ENCODE data around the gene MAML3.

Gene MAML3

GRCh38 chr4:139826426-139826825, 327.6 kb downstream of the MAML3 start:
- DNase-seq, result no peak

DNA sequence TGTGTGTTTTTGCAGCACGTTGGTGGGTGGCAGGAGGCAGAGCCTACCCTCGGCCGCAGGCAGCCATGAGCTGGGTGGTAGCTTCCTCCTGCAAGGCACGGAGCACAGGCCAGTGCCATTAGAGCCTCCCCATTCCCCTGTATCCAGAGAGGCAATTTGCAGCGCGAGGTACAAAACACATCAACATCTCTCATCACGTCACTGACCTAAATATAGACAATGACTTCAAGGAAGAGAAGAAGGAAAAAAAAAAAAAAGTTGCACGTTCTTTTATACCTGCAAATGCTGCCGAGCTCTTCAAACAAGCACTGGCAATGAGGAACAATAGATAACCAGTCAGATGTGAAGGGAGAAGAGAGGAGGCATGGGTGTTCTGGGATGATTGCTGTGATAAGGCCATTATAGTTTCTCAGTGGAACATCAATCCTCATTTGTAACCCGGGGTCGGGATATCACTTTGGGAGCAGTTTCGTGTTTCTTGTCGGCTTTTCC, 328.4 kb downstream of the MAML3 start:
- DNase-seq, result no peak

DNA sequence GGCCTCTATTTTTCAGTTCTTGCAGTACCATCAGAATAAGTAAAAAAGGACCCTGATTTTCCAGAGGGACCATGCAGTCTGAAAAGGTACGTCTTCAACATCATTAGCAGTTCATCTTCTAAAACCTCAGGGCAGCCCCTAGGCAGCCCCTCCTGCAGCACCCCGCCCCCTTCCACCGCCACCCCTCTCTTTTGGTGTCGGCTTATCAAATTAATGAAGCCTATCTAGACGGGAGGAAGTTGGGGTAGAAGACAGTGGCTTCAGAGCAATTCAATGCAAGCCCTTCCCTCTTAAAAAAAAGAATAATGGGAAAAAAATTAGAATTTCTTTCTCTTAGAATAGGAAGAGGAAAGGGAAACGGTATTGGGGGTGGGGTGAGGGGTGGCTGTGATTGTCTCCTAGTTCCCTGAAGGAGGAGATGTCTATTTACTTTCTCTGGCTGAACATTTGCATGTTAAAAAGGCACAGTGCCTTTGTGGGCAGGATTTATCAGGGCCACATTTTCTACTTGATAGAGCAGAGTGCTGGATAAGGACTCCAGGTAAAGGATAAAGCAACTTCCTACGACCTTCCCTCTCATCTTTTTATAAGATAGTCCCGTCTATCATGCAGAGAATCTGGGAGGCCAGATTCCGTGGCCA, 329.0 kb downstream of the MAML3 start:
- DNase-seq, result no peak

DNA sequence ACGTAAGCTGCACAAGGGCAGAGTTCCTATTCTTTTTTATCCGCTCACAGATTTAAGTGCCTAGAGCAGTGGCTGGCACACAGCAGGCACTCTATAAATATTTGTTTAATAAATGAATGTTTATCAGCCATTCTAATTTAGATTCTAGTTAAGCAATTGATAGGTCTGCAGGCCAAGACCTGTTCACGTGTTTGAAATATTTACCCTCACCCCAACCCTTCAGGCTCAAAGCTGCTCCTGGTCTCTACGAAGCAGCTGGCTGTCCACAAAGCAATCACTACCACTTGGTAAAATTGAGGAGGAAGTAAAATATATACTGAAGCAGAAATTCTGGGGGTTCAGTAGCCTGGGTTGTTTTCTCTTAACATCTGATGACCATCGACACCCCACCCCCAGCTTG, 330.2 kb downstream of the MAML3 start:
- no peak for DNase-seq

GRCh38 chr4:139823345-139823744, 330.6 kb downstream of the MAML3 start:
- no peak for DNase-seq

DNA sequence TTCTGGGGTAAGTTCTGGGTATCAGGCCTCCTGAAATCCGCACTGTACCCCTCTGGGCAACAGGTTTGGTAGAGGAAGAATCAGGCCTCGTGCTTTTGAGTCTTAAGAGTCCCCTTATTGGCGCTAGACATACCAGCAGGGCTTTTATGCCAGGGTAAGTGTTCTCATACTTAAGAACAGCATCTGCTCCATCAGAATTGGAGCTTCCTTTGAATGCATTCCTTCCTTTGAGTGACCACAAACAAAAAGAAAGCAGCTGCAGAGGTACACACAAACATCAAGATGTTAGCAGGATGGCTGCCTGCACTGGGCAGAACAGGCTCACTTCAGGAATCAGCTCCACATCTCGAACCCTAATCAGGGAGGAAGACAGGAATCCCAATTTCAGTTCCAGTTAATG, 331.6 kb downstream of the MAML3 start:
- DNase-seq, result no peak

DNA sequence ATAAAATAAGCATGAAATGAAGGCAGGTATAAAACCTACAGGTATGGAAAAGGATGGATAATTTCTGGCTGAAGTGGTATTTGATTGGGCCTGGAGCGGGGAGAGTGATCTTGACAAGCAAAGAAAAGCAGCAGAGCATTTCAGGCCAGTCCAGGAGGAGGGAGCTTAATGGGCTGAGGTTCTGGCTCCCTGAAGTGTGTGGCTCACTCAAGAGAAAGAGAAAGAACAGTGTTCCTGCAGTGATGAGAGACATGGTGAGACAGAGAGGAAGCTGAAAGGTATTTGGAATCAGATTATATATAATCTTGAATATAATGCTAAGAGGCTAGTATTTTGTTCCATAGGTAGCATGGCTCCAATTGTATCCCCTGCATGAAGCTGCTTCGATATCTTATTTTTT, 334.9 kb downstream of the MAML3 start:
- DNase-seq, result no peak

DNA sequence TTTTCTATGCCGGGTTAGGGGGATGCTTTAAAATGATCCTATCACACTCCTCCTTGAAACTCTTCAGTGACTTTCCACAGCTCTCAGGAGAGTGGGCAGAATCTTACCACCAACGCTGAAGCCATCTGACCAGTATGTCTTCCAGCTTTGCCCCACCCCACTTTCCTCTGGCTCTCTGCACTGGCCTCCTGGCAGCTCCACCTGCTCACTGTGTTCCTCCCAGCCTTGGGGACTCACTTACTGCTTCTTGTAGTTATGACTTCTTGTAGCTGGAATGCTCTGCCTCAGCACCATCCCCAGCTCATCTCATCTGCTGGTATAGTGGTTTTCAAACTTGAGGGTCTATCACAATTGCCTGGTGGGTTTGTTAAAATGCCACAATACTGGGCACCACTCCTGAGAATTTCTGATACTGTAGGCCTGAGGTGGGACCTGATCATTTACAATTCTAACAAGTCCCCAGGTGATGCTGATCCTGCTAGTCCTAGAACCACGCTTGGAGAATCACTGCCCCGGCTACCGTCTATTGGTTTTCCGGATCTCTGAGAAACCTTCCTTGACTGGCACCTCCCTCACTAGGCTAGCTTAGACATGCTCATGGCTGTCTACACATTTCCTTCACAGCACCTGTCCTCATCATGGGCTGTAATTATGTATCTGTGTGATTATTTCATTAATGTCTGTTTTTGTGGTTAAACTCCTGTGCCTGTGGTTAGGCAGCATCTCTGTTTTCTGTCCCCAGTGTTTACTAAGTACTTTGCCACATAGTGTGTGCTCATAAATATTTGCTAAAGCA, 336.1 kb downstream of the MAML3 start:
- DNase-seq, result no peak

DNA sequence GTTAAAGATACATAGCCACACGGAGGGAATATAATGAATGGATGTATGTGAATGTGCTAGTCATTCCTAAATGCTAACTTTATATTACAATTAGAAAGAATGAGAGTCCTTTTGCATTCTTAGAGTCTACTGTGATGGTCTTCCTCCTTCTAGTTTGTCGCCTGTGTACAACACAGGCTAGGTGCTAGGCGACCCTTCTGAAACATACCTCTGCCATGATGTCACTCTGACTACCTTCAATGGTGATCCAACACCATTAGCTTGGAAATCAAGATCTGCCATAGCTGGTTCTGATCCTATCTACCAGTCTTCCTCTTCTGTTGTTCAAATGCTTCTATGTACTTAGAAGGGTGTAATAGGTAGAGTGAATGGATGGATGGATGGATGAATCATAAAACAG, 337.1 kb downstream of the MAML3 start:
- DNase-seq, result no peak

GRCh38 chr4:139815778-139816601, 338.0 kb downstream of the MAML3 start:
- DNase-seq, result peak in 1 of 2 donors; percentile 39

DNA sequence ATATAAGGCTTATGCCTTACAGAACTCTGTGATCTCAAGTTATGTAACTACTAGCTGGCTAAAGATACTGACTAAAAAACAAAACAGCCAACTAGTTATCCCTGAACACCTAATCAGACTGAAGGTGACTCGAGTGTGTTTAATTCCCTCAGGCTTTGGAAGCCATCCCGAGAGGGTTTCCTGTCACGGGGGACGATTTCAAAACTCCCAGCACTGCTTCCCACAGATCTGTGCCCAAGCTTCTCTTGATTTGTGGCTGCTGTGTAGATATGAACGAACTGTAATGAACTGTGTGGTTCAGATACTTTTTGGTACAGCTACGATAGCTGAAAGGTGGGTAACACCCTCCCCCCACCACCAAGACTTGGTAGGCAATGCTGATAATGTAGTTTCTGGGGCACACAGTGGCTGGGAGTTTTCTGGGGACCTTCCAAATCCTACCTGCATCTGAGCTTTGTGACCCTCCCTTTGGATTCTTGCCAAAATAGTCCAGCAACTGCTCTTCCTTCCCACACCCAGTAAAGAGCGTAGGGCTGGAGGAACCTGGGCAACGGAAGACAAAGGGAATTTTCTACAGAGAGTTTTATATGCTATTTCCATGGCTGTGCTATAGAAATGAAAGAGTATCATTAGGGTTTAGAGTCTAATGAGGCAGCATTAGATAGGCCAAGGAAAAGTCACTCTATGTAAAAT, 339.5 kb downstream of the MAML3 start:
- no peak for DNase-seq

DNA sequence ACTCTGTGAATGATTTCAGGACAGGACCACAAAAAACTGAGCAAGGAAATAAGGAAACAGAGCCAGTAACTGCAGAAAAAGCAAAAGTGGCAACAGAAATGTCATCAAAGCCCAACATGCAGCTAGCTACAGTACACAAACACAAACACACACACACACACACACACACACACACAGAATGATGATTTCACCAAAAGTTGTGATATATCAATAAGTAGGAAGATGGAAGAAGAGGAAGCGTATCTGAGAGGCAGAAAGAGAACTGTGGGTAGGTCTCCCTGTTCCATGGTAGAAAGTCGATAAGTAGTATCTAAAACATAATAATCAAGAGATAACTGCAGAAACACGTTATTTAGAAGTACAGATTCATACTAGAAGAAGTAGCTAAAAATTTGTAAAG, 340.1 kb downstream of the MAML3 start:
- no peak for DNase-seq

DNA sequence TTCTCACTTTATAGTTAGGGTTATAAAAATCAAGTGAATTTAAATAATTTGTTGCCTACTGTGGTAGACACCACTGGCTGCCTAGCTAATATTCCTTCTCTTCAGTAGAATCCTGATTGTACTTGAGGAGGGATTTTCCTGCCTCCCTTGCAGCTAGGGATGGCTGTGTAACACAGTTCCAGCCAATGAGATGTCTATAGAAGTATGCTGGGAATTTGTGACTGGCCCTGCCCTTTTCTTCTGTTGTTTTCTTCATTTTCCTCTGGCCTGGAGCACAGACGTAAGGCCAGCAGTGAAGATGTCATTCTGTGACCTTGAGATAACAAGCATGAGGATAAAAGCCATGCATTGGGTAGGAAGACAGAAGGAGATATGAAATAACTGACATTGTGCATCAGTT, 343.3 kb downstream of the MAML3 start:
- DNase-seq, result no peak

- DNase-seq, result no peak
These were observed 344.2 kb downstream of the MAML3 start for GRCh38 chr4:139809757-139810140.

- no peak for DNase-seq
These were observed 344.9 kb downstream of the MAML3 start for GRCh38 chr4:139808808-139809756.

- no peak for DNase-seq
These were observed 345.6 kb downstream of the MAML3 start for GRCh38 chr4:139808381-139808807.

GRCh38 chr4:139807483-139807882, 346.5 kb downstream of the MAML3 start:
- no peak for DNase-seq

DNA sequence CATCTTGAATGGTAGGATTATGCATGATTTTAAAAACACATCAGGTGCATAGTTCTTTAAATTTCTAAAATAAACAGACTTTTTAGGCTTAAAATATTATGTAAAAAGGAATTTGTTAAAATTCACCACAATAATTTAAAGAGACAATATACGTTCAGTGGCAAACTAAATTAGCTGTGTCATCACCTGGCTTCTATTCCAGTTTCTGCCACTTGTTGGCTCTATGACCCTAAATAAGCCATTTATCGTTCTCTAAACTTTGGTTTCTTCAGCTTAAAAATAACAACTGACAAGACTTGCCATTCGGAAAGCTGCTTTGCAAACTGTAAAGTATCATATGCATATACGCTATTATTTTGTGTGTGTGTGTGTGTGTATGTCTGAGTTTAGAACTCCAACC, 347.1 kb downstream of the MAML3 start:
- no peak for DNase-seq

DNA sequence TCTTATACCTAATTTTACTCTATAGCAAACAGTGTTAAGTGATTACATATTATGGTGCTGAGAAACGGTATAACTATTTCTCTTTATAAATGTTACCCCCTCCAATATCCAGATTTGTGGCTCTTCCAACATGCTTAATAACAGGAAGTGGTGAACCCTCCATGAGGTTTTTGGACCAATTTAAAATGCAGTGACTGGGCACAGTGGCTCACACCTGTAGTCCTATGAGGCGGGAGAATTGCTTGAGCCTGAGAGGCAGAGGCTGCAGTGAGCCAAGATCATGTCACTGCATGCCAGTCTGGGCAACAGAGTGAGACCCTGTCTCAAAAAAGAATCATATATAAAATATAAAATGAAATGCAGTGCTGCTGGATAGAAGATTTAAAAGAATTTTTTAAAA, 351.1 kb downstream of the MAML3 start:
- no peak for DNase-seq

DNA sequence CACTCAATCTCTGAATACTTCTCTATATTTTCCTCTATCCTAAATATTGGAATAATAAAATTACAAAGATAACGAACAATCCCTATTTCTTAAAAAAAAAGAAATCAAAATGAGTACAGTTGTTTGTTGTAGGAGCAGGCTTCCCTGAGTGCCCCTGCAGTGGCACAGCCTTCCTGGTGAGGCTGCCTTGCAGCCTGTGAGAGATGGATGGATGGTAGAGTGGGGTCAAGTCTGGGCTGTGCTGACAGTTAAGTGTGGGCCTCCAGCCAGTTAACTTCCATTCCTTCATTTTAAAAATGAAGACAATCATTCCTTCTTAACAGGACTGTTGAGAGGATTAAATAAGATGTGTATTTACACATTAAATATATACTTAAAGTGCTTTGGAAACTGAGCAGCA, 351.5 kb downstream of the MAML3 start:
- DNase-seq, result no peak

- DNase-seq, result no peak
These were observed 352.1 kb downstream of the MAML3 start for GRCh38 chr4:139801895-139802294.

DNA sequence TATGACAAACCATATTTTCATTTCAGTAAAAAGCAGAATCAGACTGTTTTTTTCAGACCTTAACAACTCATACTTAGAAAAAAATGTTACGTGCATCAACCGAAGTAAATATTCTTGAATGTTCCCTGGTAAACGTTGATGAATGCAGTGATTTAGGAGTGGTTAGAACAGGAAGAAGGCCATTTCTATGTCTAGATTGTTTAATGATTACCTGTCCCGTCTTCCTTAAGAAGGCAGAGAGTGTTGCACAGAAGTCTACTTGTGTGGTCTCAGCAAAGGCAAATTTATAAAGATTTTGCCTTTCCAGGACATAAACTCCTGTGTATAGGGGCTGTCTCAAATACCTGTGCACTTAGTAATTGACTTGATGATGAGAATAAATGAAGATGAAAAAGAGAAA, 353.9 kb downstream of the MAML3 start:
- DNase-seq, result no peak

Data from CD4-positive, alpha-beta T cell treated with Interleukin-1 beta for 1 hour (primary cell).